DND-41 (cell line): ENCODE measurements around the gene SLC9C2.

Experiments used
- EZH2 ChIP-seq: IDR thresholded peaks from 3 replicates; pipeline ENCODE4 v1.6.1; 2012; ENCODE audit warnings: borderline replicate concordance, low read depth, mild to moderate bottlenecking, moderate library complexity, low read length, inconsistent platforms; ENCODE audit not compliant: severe bottlenecking
- TF ChIP-seq, protein P1 (sequence below): IDR thresholded peaks from 2 replicates; pipeline ENCODE4 v1.5.1; 2012; ENCODE audit warnings: borderline replicate concordance, low read length, moderate library complexity, mild to moderate bottlenecking; ENCODE audit not compliant: poor library complexity, severe bottlenecking; ENCODE audit errors: extremely low read depth

DNA sequence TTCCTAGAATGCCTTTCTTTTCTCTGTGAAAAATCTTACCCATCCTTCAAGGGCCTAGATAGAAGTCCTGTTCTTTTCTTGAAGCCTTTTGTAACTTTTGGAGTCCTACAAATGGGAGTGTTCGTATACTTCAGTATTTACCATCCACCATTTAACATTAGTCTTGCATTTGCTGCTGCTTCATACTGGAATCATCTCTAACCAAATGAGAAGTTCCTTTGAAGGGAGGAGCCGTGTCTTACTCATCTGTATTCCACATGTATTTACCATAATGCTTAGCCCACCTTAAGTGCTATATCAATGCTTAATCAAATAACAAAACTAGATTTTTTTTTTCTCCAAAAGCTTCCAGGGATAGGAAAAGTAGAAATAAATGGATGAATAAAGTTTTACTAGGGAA lies 118.6 kb downstream of the SLC9C2 start:
- TF ChIP-seq, protein P1, sequence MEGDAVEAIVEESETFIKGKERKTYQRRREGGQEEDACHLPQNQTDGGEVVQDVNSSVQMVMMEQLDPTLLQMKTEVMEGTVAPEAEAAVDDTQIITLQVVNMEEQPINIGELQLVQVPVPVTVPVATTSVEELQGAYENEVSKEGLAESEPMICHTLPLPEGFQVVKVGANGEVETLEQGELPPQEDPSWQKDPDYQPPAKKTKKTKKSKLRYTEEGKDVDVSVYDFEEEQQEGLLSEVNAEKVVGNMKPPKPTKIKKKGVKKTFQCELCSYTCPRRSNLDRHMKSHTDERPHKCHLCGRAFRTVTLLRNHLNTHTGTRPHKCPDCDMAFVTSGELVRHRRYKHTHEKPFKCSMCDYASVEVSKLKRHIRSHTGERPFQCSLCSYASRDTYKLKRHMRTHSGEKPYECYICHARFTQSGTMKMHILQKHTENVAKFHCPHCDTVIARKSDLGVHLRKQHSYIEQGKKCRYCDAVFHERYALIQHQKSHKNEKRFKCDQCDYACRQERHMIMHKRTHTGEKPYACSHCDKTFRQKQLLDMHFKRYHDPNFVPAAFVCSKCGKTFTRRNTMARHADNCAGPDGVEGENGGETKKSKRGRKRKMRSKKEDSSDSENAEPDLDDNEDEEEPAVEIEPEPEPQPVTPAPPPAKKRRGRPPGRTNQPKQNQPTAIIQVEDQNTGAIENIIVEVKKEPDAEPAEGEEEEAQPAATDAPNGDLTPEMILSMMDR: no peak
- TF ChIP-seq EZH2: no peak
